HG03520 (cell line): ENCODE measurements around the gene SPATA2.
A peak's percentile ranks its signal among the peaks of the same experiment; 100 is the strongest.
"Not testable (repeated sequence)": the region's sequence is repeated elsewhere in the genome, so short reads cannot be mapped to it uniquely, and the experiment has no call there.

Experiments
- ATAC-seq: cut with Tn5 transposase; IDR thresholded peaks from one replicate; pipeline ENCODE4 v1.9.1; 2021; ENCODE audit warnings: mild to moderate bottlenecking, moderate library complexity; ENCODE audit not compliant: unreplicated experiment

The SPATA2 gene

GRCh38 chr20:49915380-49916145 is at the start of gene SPATA2:
Gene SPATA2 (minus strand): TSS chr20:49915529. CDS start chr20:49908490, 7,039 bp downstream.
- ATAC-seq, result peak; percentile 69

GRCh38 chr20:49961413-49961812 is 46.1 kb upstream of the SPATA2 start:
- ATAC-seq, result no peak

- ATAC-seq, result not testable (repeated sequence)
Measured at GRCh38 chr20:49957089-49957938, 42.0 kb upstream of the SPATA2 start.

- ATAC-seq, result no peak
Measured at GRCh38 chr20:49956689-49957088, 41.4 kb upstream of the SPATA2 start.

GRCh38 chr20:49955830-49956396 is 40.6 kb upstream of the SPATA2 start:
- not testable (repeated sequence) for ATAC-seq

GRCh38 chr20:49955167-49955566 is 39.8 kb upstream of the SPATA2 start:
- ATAC-seq, result no peak

- no peak for ATAC-seq
Measured at GRCh38 chr20:49951151-49951550, 35.8 kb upstream of the SPATA2 start.

- no peak for ATAC-seq
Measured at GRCh38 chr20:49948809-49949507, 33.6 kb upstream of the SPATA2 start.

GRCh38 chr20:49948178-49948577 is 32.8 kb upstream of the SPATA2 start:
- ATAC-seq, result no peak

GRCh38 chr20:49945701-49946477 is 30.6 kb upstream of the SPATA2 start:
- no peak for ATAC-seq

GRCh38 chr20:49945306-49945700 is 30.0 kb upstream of the SPATA2 start:
- ATAC-seq, result no peak

GRCh38 chr20:49942942-49943341 is 27.6 kb upstream of the SPATA2 start:
- ATAC-seq, result no peak

- ATAC-seq, result no peak
Measured at GRCh38 chr20:49942303-49942702, 27.0 kb upstream of the SPATA2 start.

GRCh38 chr20:49941456-49941855 is 26.1 kb upstream of the SPATA2 start:
- no peak for ATAC-seq

GRCh38 chr20:49938173-49939163 is 23.1 kb upstream of the SPATA2 start:
- ATAC-seq, result no peak

GRCh38 chr20:49937027-49937929 is 21.9 kb upstream of the SPATA2 start:
- no peak for ATAC-seq

GRCh38 chr20:49936153-49937026 is 21.1 kb upstream of the SPATA2 start, which contains the start of gene RNF114:
Gene RNF114 (plus strand): TSS chr20:49936397. CDS start chr20:49936413, 16 bp downstream.
- no peak for ATAC-seq
